HL-60 (cell line): ENCODE measurements around the gene LINGO4.

Experiments used
- GABPA ChIP-seq: IDR thresholded peaks from 2 replicates; pipeline ENCODE4 v1.6.1; 2012; ENCODE audit warnings: low read depth
- POLR2AphosphoS5 ChIP-seq: IDR thresholded peaks from 2 replicates; pipeline ENCODE4 v1.6.1; 2012; ENCODE audit warnings: low read depth
- SPI1 ChIP-seq: IDR thresholded peaks from 2 replicates; pipeline ENCODE4 v1.6.1; 2012; ENCODE audit warnings: low read depth, mild to moderate bottlenecking, borderline replicate concordance
- TF ChIP-seq, protein P1 (sequence below): IDR thresholded peaks from 2 replicates; pipeline ENCODE4 v1.6.1; 2012; ENCODE audit warnings: low read depth; ENCODE audit not compliant: insufficient replicate concordance
- TF ChIP-seq, protein P2 (sequence below): IDR thresholded peaks from one replicate; pipeline ENCODE4 v1.5.1; 2011; ENCODE audit warnings: low read length, control low read depth, inconsistent platforms; ENCODE audit not compliant: insufficient read depth

GRCh38 chr1:151806170-151806569, 951 bp upstream of the LINGO4 start:
- TF ChIP-seq, protein P1, sequence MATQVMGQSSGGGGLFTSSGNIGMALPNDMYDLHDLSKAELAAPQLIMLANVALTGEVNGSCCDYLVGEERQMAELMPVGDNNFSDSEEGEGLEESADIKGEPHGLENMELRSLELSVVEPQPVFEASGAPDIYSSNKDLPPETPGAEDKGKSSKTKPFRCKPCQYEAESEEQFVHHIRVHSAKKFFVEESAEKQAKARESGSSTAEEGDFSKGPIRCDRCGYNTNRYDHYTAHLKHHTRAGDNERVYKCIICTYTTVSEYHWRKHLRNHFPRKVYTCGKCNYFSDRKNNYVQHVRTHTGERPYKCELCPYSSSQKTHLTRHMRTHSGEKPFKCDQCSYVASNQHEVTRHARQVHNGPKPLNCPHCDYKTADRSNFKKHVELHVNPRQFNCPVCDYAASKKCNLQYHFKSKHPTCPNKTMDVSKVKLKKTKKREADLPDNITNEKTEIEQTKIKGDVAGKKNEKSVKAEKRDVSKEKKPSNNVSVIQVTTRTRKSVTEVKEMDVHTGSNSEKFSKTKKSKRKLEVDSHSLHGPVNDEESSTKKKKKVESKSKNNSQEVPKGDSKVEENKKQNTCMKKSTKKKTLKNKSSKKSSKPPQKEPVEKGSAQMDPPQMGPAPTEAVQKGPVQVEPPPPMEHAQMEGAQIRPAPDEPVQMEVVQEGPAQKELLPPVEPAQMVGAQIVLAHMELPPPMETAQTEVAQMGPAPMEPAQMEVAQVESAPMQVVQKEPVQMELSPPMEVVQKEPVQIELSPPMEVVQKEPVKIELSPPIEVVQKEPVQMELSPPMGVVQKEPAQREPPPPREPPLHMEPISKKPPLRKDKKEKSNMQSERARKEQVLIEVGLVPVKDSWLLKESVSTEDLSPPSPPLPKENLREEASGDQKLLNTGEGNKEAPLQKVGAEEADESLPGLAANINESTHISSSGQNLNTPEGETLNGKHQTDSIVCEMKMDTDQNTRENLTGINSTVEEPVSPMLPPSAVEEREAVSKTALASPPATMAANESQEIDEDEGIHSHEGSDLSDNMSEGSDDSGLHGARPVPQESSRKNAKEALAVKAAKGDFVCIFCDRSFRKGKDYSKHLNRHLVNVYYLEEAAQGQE, result no peak
- TF ChIP-seq, protein P2, sequence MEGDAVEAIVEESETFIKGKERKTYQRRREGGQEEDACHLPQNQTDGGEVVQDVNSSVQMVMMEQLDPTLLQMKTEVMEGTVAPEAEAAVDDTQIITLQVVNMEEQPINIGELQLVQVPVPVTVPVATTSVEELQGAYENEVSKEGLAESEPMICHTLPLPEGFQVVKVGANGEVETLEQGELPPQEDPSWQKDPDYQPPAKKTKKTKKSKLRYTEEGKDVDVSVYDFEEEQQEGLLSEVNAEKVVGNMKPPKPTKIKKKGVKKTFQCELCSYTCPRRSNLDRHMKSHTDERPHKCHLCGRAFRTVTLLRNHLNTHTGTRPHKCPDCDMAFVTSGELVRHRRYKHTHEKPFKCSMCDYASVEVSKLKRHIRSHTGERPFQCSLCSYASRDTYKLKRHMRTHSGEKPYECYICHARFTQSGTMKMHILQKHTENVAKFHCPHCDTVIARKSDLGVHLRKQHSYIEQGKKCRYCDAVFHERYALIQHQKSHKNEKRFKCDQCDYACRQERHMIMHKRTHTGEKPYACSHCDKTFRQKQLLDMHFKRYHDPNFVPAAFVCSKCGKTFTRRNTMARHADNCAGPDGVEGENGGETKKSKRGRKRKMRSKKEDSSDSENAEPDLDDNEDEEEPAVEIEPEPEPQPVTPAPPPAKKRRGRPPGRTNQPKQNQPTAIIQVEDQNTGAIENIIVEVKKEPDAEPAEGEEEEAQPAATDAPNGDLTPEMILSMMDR, result no peak
- TF ChIP-seq GABPA, result no peak
- no peak for TF ChIP-seq POLR2AphosphoS5
- no peak for TF ChIP-seq SPI1
